ENCODE data around the gene ANKDD1B.

GRCh38 chr5:75640826-75641225 lies 29.6 kb downstream of the ANKDD1B start:
- TF ChIP-seq CTCF (IDR thresholded peaks at IDR 0.05), result no peak
- no peak for TF ChIP-seq POLR2A (IDR thresholded peaks at IDR 0.05)
- no peak for TF ChIP-seq POLR2AphosphoS5 (IDR thresholded peaks at IDR 0.05)

Data from prostate gland (tissue), 2 donors.